Large intestine (tissue), 3 donors: ENCODE results near the gene ACTL8. TPM values are rescaled to one million over a fixed set of nuclear protein-coding genes. Genes with fewer than 3 reads are reported as not detected.

Experiments
- DNase-seq, 2 donors: peaks; one replicate each; pipeline versions ENCODE4 v3.0.0 to v3.0.0-alpha.2; 2013
- H3K27ac ChIP-seq: one replicate; pipeline ENCODE4 v1.5.1; 2013; ENCODE audit warnings: low read length
- H3K27me3 ChIP-seq: 2 replicates; pipeline ENCODE4 v1.6.1; 2013; ENCODE audit warnings: low read length; ENCODE audit not compliant: control insufficient read depth, insufficient read depth
- H3K36me3 ChIP-seq: 2 replicates; pipeline ENCODE4 v1.6.1; 2013; ENCODE audit warnings: low read length; ENCODE audit not compliant: control insufficient read depth, insufficient read depth
- H3K4me1 ChIP-seq: one replicate; pipeline ENCODE4 v1.6.1; 2013; ENCODE audit warnings: low read length; ENCODE audit not compliant: control insufficient read depth, insufficient read depth
- H3K4me3 ChIP-seq: one replicate; pipeline ENCODE4 v1.5.1; 2013; ENCODE audit warnings: low read length
- H3K9me3 ChIP-seq: one replicate; pipeline ENCODE4 v1.6.1; 2013; ENCODE audit warnings: mild to moderate bottlenecking, low read depth, low read length, moderate library complexity; ENCODE audit not compliant: control insufficient read depth
- WGBS: methylation state at CpG from one replicate; pipeline ENCODE4 v1.1.5; 2013; ENCODE audit warnings: low lambda C conversion rate; ENCODE audit not compliant: insufficient coverage; 5-methylcytosine and 5-hydroxymethylcytosine counted together
- polyA plus RNA-seq: library from polyadenylated mRNA; unstranded; fragments of 120-200 nt; gene quantifications from one replicate; pipeline ENCODE4 v1.2.1, GENCODE V29; 2013

The ACTL8 gene
- polyA plus RNA-seq, 1 donor = not detected

GRCh38 chr1:17798799-17799382 lies 43.8 kb downstream of the ACTL8 start:
- Histone ChIP-seq H3K27me3 (no peaks in the 10 kb centered on the region), H3K4me3 (no peak overlapping the region), H3K9me3 (no peaks in the 10 kb centered on the region), H3K36me3 (no peaks in the 10 kb centered on the region), H3K4me1 (peaks cover 10% of the 10 kb centered on the region), H3K27ac (no peak overlapping the region)
- WGBS = 100% methylated on average over 1 of the region's 16 CpGs
- no peak for DNase-seq

GRCh38 chr1:17799642-17800041 lies 44.5 kb downstream of the ACTL8 start:
- H3K4me3 ChIP-seq = no peak overlapping the region
- no peaks in the 10 kb centered on the region for H3K27me3 ChIP-seq
- no peak overlapping the region for H3K27ac ChIP-seq
- DNase-seq = no peak
- no peaks in the 10 kb centered on the region for H3K36me3 ChIP-seq
- H3K9me3 ChIP-seq = no peaks in the 10 kb centered on the region
- peaks cover 10% of the 10 kb centered on the region for H3K4me1 ChIP-seq
- 30% methylated on average over 2 of the region's 8 CpGs for WGBS

- Histone ChIP-seq H3K27me3 (no peaks in the 10 kb centered on the region), H3K27ac (no peak overlapping the region), H3K4me3 (no peak overlapping the region), H3K4me1 (no peaks in the 10 kb centered on the region), H3K36me3 (no peaks in the 10 kb centered on the region), H3K9me3 (no peaks in the 10 kb centered on the region)
- WGBS = no CpG with 5 or more reads among the region's 11 CpGs
- DNase-seq = no peak
Observed at GRCh38 chr1:17802164-17802563, 47.0 kb downstream of the ACTL8 start.

- no peaks in the 10 kb centered on the region for H3K27me3 ChIP-seq
- H3K27ac ChIP-seq = no peak overlapping the region
- no peaks in the 10 kb centered on the region for H3K9me3 ChIP-seq
- H3K4me3 ChIP-seq = no peak overlapping the region
- no CpG with 5 or more reads among the region's 7 CpGs for WGBS
- no peaks in the 10 kb centered on the region for H3K36me3 ChIP-seq
- no peak for DNase-seq
- no peaks in the 10 kb centered on the region for H3K4me1 ChIP-seq
Observed at GRCh38 chr1:17802945-17803344, 47.8 kb downstream of the ACTL8 start.

DNA sequence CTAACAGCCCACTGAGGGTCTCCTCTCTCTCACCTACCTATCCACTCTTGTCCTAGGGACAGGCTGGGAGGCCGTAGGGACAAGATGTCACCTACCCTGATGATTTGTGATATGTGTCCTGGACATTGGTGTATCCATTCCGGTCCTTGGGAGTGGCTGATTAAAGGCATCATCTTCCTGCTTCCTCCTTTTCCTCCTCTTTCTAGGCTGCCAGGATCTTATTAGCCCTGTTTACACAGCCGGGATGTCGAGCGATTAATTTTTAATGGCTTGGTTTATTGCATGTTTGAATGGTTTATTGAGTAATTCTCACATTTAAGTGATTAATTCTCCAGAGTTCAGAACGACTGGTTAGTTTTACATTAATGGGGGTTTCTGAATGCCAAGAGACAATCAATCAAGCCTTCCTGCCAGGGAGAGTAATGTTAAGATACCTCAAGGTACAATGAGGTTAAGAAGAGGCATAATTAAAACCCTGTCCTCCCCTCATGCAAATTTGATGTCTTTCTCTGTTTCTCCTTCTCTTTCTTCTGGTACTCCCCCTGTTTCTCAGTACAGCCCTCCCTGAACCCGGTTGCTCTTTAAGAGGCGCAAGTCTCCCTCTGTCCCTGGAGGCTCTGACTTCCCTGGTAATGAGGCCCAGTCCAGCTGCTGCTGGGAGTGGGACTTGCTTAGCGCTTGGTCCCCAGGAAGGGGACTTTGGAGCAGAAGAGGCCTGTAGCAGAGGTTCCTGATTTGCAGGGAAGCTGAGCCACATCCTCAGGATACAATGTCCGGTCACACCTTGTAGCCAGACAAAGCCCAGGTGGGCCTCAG lies 50.9 kb downstream of the ACTL8 start:
- H3K36me3 ChIP-seq = no peaks in the 10 kb centered on the region
- no CpG with 5 or more reads among the region's 10 CpGs for WGBS
- no peaks in the 10 kb centered on the region for H3K9me3 ChIP-seq
- DNase-seq = no peak
- no peaks in the 10 kb centered on the region for H3K4me1 ChIP-seq
- no peak overlapping the region for H3K27ac ChIP-seq
- no peak overlapping the region for H3K4me3 ChIP-seq
- no peaks in the 10 kb centered on the region for H3K27me3 ChIP-seq

DNA sequence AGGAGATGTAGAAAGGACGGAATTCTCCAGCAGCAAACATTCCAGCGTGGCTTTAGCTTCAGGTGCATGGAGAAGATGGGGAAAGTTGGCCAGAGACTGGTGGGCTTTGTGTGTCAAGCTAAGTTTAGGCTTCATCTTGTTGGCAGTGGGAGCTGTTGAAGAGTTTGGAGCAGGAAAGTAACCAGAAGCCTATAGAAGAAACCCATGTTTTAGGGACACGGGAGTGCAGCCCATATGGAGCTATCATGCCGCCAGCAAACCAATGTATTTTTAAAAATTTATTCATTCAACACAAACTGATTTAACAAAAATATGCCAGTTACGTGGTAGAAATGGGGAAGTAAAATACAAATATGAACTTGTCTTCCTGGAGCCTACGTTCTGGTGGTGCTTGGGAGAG lies 53.7 kb downstream of the ACTL8 start:
- no peak overlapping the region for H3K4me3 ChIP-seq
- H3K4me1 ChIP-seq = no peaks in the 10 kb centered on the region
- no peaks in the 10 kb centered on the region for H3K27me3 ChIP-seq
- 94% methylated on average over 2 of the region's 6 CpGs for WGBS
- H3K27ac ChIP-seq = no peak overlapping the region
- H3K9me3 ChIP-seq = no peaks in the 10 kb centered on the region
- no peaks in the 10 kb centered on the region for H3K36me3 ChIP-seq
- DNase-seq = no peak

- no peaks in the 10 kb centered on the region for H3K4me1 ChIP-seq
- H3K36me3 ChIP-seq = no peaks in the 10 kb centered on the region
- H3K27ac ChIP-seq = no peak overlapping the region
- DNase-seq = no peak
- no peaks in the 10 kb centered on the region for H3K9me3 ChIP-seq
- H3K27me3 ChIP-seq = no peaks in the 10 kb centered on the region
- no peak overlapping the region for H3K4me3 ChIP-seq
- no CpG with 5 or more reads among the region's 2 CpGs for WGBS
Observed at GRCh38 chr1:17810668-17811067, 55.5 kb downstream of the ACTL8 start.

- H3K27me3 ChIP-seq = peaks cover 6% of the 10 kb centered on the region
- no peaks in the 10 kb centered on the region for H3K36me3 ChIP-seq
- H3K9me3 ChIP-seq = no peaks in the 10 kb centered on the region
- H3K4me1 ChIP-seq = no peaks in the 10 kb centered on the region
- no peak overlapping the region for H3K4me3 ChIP-seq
- no CpG with 5 or more reads among the region's 4 CpGs for WGBS
- no peak for DNase-seq
- no peak overlapping the region for H3K27ac ChIP-seq
Observed at GRCh38 chr1:17816511-17816910, 61.4 kb downstream of the ACTL8 start.

DNA sequence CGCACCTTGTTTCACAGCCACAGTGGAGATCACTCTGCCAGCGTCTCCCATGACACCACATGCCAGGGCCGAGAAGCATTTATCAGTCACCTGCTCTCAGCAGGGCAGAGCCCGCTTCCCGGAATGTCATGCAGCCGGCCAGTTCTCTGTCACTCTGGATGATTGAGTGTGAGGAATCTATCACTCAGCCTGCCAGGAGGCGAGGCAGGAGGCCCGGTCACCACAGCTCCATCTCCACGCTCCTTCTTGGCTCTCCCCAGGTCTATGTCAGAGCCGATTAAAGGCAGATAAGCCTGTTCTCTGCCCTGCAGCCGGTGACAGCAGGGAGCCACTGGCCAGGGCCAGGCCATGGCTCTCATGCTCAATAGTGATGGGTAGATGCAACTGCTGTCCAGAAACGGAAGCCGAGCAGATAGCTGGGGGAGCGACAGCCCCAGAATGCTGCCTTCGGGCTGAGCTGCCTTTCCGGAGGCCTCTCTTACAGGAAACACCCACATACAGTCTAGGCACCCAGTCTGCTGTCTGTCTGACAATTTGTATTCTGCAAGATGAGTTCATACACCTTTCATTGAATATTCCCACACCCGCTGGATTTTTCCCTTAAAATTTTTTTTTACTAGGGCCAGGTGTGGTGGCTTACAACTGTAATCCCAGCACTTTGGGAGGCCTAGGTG lies 64.1 kb downstream of the ACTL8 start:
- H3K9me3 ChIP-seq = no peaks in the 10 kb centered on the region
- peaks cover 6% of the 10 kb centered on the region for H3K27me3 ChIP-seq
- no peaks in the 10 kb centered on the region for H3K36me3 ChIP-seq
- no peaks in the 10 kb centered on the region for H3K4me1 ChIP-seq
- no peak overlapping the region for H3K27ac ChIP-seq
- WGBS = 80% methylated on average over 1 of the region's 17 CpGs
- DNase-seq = no peak
- no peak overlapping the region for H3K4me3 ChIP-seq

GRCh38 chr1:17820198-17820597 lies 65.1 kb downstream of the ACTL8 start:
- H3K27me3 ChIP-seq = peaks cover 12% of the 10 kb centered on the region
- H3K36me3 ChIP-seq = no peaks in the 10 kb centered on the region
- no peak overlapping the region for H3K27ac ChIP-seq
- H3K9me3 ChIP-seq = no peaks in the 10 kb centered on the region
- no peak overlapping the region for H3K4me3 ChIP-seq
- no peaks in the 10 kb centered on the region for H3K4me1 ChIP-seq
- WGBS = 67% methylated on average over 1 of the region's 8 CpGs
- no peak for DNase-seq
